ENCODE data around the gene PTPN21. TPM values are rescaled to one million over a fixed set of nuclear protein-coding genes. Genes with fewer than 3 reads are reported as not detected.
A peak's percentile ranks its signal among the peaks of the same experiment; 100 is the strongest.

The PTPN21 gene
- total and polyA plus RNA-seq, 8 donors, result 3.5 to 63.0 (median 18.5) TPM

- Histone ChIP-seq H3K27me3 (no peaks in the 10 kb centered on the region), H3K9me3 (no peaks in the 10 kb centered on the region), H3K36me3 (peaks cover 2 to 58% (median 29%) of the 10 kb centered on the region in 4 donors), H3K4me1 (peaks cover 0 to 13% (median 5%) of the 10 kb centered on the region in 4 donors), H3K27ac (no peak overlapping the region), H3K4me3 (no peak overlapping the region)
- 90 to 99% (median 96%) methylated on average over 6 of the region's 6 CpGs for WGBS, 5 donors
- DNase-seq, result no peak
- intact Hi-C loops (cut with DNase I; ENCODE audit: low total_unique reads), result loop anchor here (10.0 kb wide), 1 partner anchor 55 kb away; no protein-coding TSS in a partner anchor
- no peak for TF ChIP-seq CTCF (IDR thresholded peaks at IDR 0.05)
- no peak for TF ChIP-seq POLR2AphosphoS5 (IDR thresholded peaks at IDR 0.05)
- no peak for TF ChIP-seq POLR2A (IDR thresholded peaks at IDR 0.05)
- no peak for TF ChIP-seq EP300 (IDR thresholded peaks at IDR 0.05)
Measured at GRCh38 chr14:88490168-88490567, 64.6 kb downstream of the PTPN21 start.

GRCh38 chr14:88488897-88489296 lies 65.9 kb downstream of the PTPN21 start:
- no peaks in the 10 kb centered on the region for H3K9me3 ChIP-seq
- no peak overlapping the region for H3K4me3 ChIP-seq
- peaks cover 0 to 58% (median 30%) of the 10 kb centered on the region in 4 donors for H3K36me3 ChIP-seq
- DNase-seq, result no peak
- intact Hi-C loops (cut with DNase I; ENCODE audit: low total_unique reads), result no loop called here
- TF ChIP-seq POLR2AphosphoS5 (IDR thresholded peaks at IDR 0.05), result no peak
- TF ChIP-seq POLR2A (IDR thresholded peaks at IDR 0.05), result no peak
- no peak for TF ChIP-seq CTCF (IDR thresholded peaks at IDR 0.05)
- no peak for TF ChIP-seq EP300 (IDR thresholded peaks at IDR 0.05)
- H3K27me3 ChIP-seq, result no peaks in the 10 kb centered on the region
- H3K27ac ChIP-seq, result no peak overlapping the region
- peaks cover 0 to 13% (median 5%) of the 10 kb centered on the region in 4 donors for H3K4me1 ChIP-seq
- WGBS, 5 donors, result 41 to 62% (median 46%) methylated on average over 6 of the region's 6 CpGs

- Histone ChIP-seq H3K27me3 (no peaks in the 10 kb centered on the region), H3K36me3 (peaks cover 0 to 58% (median 29%) of the 10 kb centered on the region in 4 donors), H3K27ac (no peak overlapping the region), H3K4me3 (no peak overlapping the region), H3K9me3 (no peaks in the 10 kb centered on the region), H3K4me1 (peaks cover 0 to 13% (median 5%) of the 10 kb centered on the region in 4 donors)
- 18 to 81% (median 57%) methylated on average over 7 of the region's 7 CpGs for WGBS, 5 donors
- intact Hi-C loops (cut with DNase I; ENCODE audit: low total_unique reads), result no loop called here
- peak in 1 of 2 donors; percentile 35 for DNase-seq
- TF ChIP-seq CTCF (IDR thresholded peaks at IDR 0.05) (no peak), POLR2A (IDR thresholded peaks at IDR 0.05) (no peak), EP300 (IDR thresholded peaks at IDR 0.05) (no peak), POLR2AphosphoS5 (IDR thresholded peaks at IDR 0.05) (no peak)
Measured at GRCh38 chr14:88488081-88488480, 66.7 kb downstream of the PTPN21 start.

GRCh38 chr14:88482524-88482923 lies 72.3 kb downstream of the PTPN21 start:
- TF ChIP-seq CTCF (IDR thresholded peaks at IDR 0.05) (no peak), POLR2A (IDR thresholded peaks at IDR 0.05) (no peak), EP300 (IDR thresholded peaks at IDR 0.05) (no peak), POLR2AphosphoS5 (IDR thresholded peaks at IDR 0.05) (no peak)
- Histone ChIP-seq H3K9me3 (no peaks in the 10 kb centered on the region), H3K27ac (no peak overlapping the region)

More at GRCh38 chr14:88482524-88482923, 72.3 kb downstream of the PTPN21 start:
- intact Hi-C loops (cut with DNase I; ENCODE audit: low total_unique reads), result no loop called here
- peaks cover 24 to 82% (median 75%) of the 10 kb centered on the region in 4 donors for H3K36me3 ChIP-seq
- no peaks in the 10 kb centered on the region for H3K4me1 ChIP-seq
- no peak overlapping the region for H3K4me3 ChIP-seq
- WGBS, 5 donors, result 83 to 96% (median 94%) methylated on average over 3 of the region's 3 CpGs
- no peak for DNase-seq
- H3K27me3 ChIP-seq, result no peaks in the 10 kb centered on the region

All from stomach (tissue), 9 donors.